Measurements from ENCODE around the gene KIAA1755.

KIAA1755 gene

DNA sequence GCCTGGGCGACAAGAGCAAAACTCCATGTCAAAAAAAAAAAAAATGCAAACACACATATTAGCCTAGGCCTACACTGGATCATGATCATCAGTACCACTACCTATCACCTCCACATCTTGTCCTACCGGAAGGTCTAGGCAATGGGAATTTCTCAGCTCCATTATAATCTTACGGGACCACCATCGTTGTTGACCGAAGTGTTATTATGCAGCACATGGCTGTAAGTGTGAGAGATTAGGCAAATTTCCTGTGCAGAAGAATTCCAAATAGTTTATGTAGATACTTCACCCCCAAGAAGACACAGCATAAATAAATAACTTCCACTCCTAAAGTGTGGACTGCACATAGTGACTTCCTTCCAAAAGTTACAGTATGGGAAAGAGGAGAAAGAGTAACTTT lies 16.8 kb upstream of the KIAA1755 start:
- no peak overlapping the region for H3K4me3 ChIP-seq (ENCODE audit: low read length)
- no peaks in the 10 kb centered on the region for H3K4me1 ChIP-seq (ENCODE audit: control insufficient read depth, low read length)
- no peaks in the 10 kb centered on the region for H3F3A ChIP-seq (ENCODE audit: control insufficient read depth, insufficient read depth)
- no peak overlapping the region for H3K27ac ChIP-seq (ENCODE audit: low read depth, low read length)
- peaks cover 6% of the 10 kb centered on the region; the same call in 1 of the 2 replicates for H3K27me3 ChIP-seq (ENCODE audit: control insufficient read depth, low read length)
- H3K79me2 ChIP-seq (ENCODE audit: control insufficient read depth, low read length) = no peaks in the 10 kb centered on the region
- no peaks in the 10 kb centered on the region for H3K36me3 ChIP-seq (ENCODE audit: control insufficient read depth, low read length)
- H3K9me3 ChIP-seq (ENCODE audit: control insufficient read depth, insufficient read depth, low read length) = no peaks in the 10 kb centered on the region
- H3K9me2 ChIP-seq (replicated peaks; ENCODE audit: control insufficient read depth, low read length) = no peaks in the 10 kb centered on the region
- no peak for TF ChIP-seq EZH2phosphoT487 (IDR thresholded peaks at IDR 0.05; ENCODE audit: borderline replicate concordance, low read length)
- TF ChIP-seq, protein P1, sequence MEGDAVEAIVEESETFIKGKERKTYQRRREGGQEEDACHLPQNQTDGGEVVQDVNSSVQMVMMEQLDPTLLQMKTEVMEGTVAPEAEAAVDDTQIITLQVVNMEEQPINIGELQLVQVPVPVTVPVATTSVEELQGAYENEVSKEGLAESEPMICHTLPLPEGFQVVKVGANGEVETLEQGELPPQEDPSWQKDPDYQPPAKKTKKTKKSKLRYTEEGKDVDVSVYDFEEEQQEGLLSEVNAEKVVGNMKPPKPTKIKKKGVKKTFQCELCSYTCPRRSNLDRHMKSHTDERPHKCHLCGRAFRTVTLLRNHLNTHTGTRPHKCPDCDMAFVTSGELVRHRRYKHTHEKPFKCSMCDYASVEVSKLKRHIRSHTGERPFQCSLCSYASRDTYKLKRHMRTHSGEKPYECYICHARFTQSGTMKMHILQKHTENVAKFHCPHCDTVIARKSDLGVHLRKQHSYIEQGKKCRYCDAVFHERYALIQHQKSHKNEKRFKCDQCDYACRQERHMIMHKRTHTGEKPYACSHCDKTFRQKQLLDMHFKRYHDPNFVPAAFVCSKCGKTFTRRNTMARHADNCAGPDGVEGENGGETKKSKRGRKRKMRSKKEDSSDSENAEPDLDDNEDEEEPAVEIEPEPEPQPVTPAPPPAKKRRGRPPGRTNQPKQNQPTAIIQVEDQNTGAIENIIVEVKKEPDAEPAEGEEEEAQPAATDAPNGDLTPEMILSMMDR (IDR thresholded peaks at IDR 0.05; ENCODE audit: low read depth, low read length, poor library complexity, severe bottlenecking) = no peak
- no peak overlapping the region for H3K4me2 ChIP-seq (ENCODE audit: low read length)
- H4K20me1 ChIP-seq (ENCODE audit: control insufficient read depth, insufficient read depth, low read depth, low read length) = no peaks in the 10 kb centered on the region

GRCh38 chr20:38275815-38276550 lies 15.4 kb upstream of the KIAA1755 start:
- Histone ChIP-seq H3K9me2 (replicated peaks; ENCODE audit: control insufficient read depth, low read length) (no peaks in the 10 kb centered on the region), H3K79me2 (ENCODE audit: control insufficient read depth, low read length) (no peaks in the 10 kb centered on the region), H3K4me2 (ENCODE audit: low read length) (no peak overlapping the region), H3K4me3 (ENCODE audit: low read length) (no peak overlapping the region), H4K20me1 (ENCODE audit: control insufficient read depth, insufficient read depth, low read depth, low read length) (no peaks in the 10 kb centered on the region), H3F3A (ENCODE audit: control insufficient read depth, insufficient read depth) (no peaks in the 10 kb centered on the region), H3K27me3 (ENCODE audit: control insufficient read depth, low read length) (peaks cover 6% of the 10 kb centered on the region; the same call in 1 of the 2 replicates), H3K36me3 (ENCODE audit: control insufficient read depth, low read length) (no peaks in the 10 kb centered on the region), H3K9me3 (ENCODE audit: control insufficient read depth, insufficient read depth, low read length) (no peaks in the 10 kb centered on the region), H3K27ac (ENCODE audit: low read depth, low read length) (no peak overlapping the region), H3K4me1 (ENCODE audit: control insufficient read depth, low read length) (no peaks in the 10 kb centered on the region)
- no peak for TF ChIP-seq EZH2phosphoT487 (IDR thresholded peaks at IDR 0.05; ENCODE audit: borderline replicate concordance, low read length)
- TF ChIP-seq, protein P1 (IDR thresholded peaks at IDR 0.05; ENCODE audit: low read depth, low read length, poor library complexity, severe bottlenecking) = no peak

GRCh38 chr20:38272961-38273360 lies 12.4 kb upstream of the KIAA1755 start:
- no peaks in the 10 kb centered on the region for H3F3A ChIP-seq (ENCODE audit: control insufficient read depth, insufficient read depth)
- no peaks in the 10 kb centered on the region for H4K20me1 ChIP-seq (ENCODE audit: control insufficient read depth, insufficient read depth, low read depth, low read length)
- H3K9me3 ChIP-seq (ENCODE audit: control insufficient read depth, insufficient read depth, low read length) = no peaks in the 10 kb centered on the region
- H3K4me1 ChIP-seq (ENCODE audit: control insufficient read depth, low read length) = no peaks in the 10 kb centered on the region
- H3K79me2 ChIP-seq (ENCODE audit: control insufficient read depth, low read length) = no peaks in the 10 kb centered on the region
- TF ChIP-seq, protein P1 (IDR thresholded peaks at IDR 0.05; ENCODE audit: low read depth, low read length, poor library complexity, severe bottlenecking) = no peak
- TF ChIP-seq EZH2phosphoT487 (IDR thresholded peaks at IDR 0.05; ENCODE audit: borderline replicate concordance, low read length) = no peak
- peaks cover 6% of the 10 kb centered on the region; the same call in 1 of the 2 replicates for H3K27me3 ChIP-seq (ENCODE audit: control insufficient read depth, low read length)
- H3K9me2 ChIP-seq (replicated peaks; ENCODE audit: control insufficient read depth, low read length) = no peaks in the 10 kb centered on the region
- H3K4me3 ChIP-seq (ENCODE audit: low read length) = no peak overlapping the region
- H3K4me2 ChIP-seq (ENCODE audit: low read length) = no peak overlapping the region
- H3K36me3 ChIP-seq (ENCODE audit: control insufficient read depth, low read length) = no peaks in the 10 kb centered on the region
- H3K27ac ChIP-seq (ENCODE audit: low read depth, low read length) = no peak overlapping the region

Measured in DOHH2 (cell line).